HG03439 (cell line): ENCODE results near the gene C9.
"Not testable (repeated sequence)": the region's sequence is repeated elsewhere in the genome, so short reads cannot be mapped to it uniquely, and the experiment has no call there.

Experiments
- ATAC-seq: cut with Tn5 transposase; IDR thresholded peaks from one replicate; pipeline ENCODE4 v1.9.1; 2021; ENCODE audit warnings: mild to moderate bottlenecking, moderate library complexity; ENCODE audit not compliant: unreplicated experiment

Gene C9

GRCh38 chr5:39364367-39364766 lies at the start of gene C9:
Gene C9 (minus strand): TSS chr5:39364495. CDS start chr5:39364464, 31 bp downstream.
- no peak for ATAC-seq

GRCh38 chr5:39413771-39414170 lies 49.5 kb upstream of the C9 start:
- ATAC-seq = no peak

DNA sequence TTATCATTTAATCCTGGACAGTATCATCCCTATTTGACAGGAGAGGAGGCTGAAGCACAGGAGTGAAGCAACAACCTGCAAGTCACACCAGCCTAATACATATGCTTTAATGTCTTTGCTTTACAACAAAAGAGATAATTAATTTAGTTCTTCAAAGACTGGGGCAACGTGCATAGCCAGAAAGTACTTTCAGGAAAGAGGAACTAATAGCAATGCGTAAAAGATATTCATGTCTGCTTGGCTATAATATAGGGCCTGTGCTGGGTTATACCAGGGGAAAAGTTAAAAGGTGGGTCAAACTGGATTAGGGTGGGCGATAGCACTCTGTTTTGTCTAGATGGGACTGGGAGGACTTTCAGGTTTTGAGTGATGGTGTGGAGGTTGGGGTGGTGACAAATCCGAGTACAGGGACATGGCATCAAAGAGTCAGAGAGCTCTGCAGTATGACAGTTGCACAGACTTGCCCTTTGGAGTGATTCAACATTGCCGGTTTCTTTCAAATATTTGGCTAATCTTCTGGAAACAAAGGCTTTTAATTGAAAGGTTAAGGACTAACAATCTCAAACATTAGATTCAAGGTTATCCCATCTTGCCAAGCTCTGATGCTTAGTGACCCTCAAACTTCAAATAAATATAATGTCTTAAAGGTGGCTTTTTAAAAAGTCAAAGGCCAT lies 48.6 kb upstream of the C9 start:
- ATAC-seq = no peak

DNA sequence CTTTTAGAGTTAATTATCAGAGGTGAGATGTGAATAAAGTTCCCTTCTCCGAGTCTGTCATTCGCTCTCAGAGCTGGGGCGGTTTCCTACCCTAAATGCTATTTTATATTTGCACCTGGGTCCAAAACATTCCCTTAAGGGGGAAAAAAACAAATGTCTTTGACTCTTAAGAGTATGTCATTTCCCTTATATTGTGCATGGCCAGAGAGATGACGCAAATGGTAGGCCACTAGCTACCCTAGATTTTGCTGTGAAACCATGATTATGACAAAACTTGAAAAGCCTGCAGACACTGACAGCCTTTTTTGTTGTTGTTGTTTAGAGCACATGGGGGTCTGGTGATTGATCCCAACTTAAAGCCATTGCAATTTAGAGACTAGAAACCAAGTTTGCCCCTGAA lies 47.7 kb upstream of the C9 start:
- no peak for ATAC-seq

DNA sequence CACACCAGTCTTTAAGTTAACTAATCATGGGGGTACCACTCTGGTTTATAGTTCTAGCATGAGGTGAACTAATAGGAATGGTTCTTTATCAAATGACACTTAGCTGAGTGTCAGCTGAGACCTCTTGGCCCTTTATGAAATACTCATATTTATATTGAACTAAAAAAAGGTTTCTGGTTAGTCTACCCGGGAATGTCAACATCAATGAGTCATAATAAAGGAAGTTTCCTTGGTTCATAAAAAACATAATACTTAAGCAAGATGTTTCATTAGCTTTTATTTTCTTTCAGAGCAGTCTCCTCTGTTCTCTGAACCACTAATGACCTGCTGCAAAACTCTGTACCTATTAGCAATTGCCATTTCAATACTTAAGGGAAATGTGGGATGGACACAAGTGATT lies 46.8 kb upstream of the C9 start:
- ATAC-seq = no peak

DNA sequence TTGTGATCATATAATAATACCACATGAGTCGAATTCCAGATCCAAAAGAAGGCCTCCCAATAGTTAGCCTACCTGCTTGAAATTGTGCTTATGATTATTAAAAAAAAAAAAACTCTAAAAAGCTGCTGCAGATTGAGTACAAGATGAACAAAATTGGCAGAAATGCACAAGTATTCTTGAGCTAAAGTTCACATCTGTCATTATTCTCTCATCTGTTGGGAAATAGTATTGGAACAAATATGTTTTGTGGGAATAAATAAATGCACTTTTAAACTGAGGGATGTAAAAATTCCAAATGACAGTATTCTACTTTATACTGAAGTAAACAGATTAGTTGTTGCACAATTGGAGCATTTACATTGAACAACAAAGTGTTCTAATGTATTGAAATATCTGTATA lies 44.7 kb upstream of the C9 start:
- ATAC-seq = no peak

- no peak for ATAC-seq
Measured at GRCh38 chr5:39405083-39405843, 41.0 kb upstream of the C9 start.

GRCh38 chr5:39403761-39404160 lies 39.5 kb upstream of the C9 start:
- ATAC-seq = not testable (repeated sequence)

GRCh38 chr5:39402140-39402539 lies 37.8 kb upstream of the C9 start:
- not testable (repeated sequence) for ATAC-seq

- ATAC-seq = no peak
Measured at GRCh38 chr5:39400713-39401578, 36.7 kb upstream of the C9 start.

DNA sequence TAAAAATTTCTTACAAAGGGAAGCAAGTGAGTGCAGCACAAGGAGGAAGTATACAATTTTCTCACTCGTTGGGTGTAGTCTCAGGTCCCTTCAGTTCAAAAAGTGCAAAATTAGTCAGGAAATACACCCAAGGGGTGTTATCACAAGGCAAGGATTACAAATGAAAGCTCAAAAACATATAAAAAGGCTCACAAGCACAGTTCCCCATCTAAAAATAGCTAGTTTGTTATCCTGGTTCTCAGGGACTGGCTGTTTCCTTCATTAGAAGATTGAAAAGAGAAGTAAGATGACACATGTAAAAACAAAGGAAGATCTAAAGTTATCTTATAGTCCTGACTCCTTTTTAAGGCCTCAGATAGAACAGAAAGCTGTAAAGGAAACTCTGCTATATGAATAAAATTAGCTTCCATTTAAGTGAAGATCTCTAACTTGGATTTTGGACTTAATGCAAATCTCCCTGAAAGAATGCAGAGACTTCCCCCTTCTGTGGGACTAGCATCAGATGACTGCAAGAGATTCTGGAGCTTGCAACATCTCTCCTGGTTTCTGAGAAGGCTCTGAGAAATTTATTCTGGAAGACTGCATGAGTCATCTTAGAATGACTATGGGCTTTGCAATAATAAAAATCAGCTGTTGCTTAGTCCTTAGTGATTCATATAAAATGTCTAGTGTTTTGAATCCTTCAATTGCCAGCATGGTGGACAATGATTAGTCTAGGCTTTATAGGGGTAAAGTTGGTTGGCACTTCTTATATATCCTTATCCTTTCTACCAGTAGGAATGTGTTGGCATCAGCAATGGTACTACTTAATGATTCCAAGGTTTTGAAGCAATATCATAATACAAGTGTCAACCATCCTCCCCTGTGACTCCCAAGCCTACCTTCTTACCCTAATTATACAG lies 35.1 kb upstream of the C9 start:
- ATAC-seq = no peak

DNA sequence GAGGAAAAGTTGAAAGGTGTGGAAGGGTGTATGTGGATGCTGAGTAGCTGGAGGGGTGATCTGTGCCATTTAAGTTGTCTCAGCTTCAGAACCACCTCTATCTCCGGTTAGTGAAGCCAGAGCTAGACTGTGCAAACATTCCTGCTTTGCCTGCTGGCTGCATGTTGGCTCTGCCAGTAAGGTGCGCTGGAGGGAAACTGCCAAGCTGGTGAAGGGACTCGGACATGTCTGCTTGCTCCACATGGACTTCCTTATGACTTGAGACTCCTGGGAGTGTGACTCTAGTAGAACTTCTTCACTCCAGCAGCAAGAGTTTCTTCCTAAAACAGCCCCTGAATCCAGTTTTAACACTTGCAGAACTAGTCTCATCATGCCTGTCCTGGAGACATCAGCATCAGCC lies 32.5 kb upstream of the C9 start:
- no peak for ATAC-seq

- no peak for ATAC-seq
Measured at GRCh38 chr5:39395521-39395920, 31.2 kb upstream of the C9 start.

GRCh38 chr5:39394946-39395345 lies 30.7 kb upstream of the C9 start:
- no peak for ATAC-seq

DNA sequence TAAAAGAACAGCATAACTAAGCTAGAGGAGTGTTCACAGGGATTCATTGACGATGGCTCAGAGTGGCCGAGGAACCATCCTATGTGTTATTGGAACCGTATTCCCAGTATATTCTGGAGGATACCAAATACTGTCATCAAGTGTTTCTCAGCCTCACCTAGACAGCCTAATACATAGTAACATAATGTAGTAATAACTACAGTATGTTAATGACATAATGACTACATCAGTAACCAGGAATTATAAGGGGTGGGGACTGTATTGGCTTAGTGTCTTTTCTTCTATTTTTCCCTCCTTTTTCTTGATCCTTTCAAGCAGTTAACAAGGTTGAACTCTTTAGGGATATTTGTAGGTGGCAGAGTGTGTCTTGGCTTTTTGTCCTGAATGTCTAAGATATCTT lies 26.6 kb upstream of the C9 start:
- no peak for ATAC-seq

DNA sequence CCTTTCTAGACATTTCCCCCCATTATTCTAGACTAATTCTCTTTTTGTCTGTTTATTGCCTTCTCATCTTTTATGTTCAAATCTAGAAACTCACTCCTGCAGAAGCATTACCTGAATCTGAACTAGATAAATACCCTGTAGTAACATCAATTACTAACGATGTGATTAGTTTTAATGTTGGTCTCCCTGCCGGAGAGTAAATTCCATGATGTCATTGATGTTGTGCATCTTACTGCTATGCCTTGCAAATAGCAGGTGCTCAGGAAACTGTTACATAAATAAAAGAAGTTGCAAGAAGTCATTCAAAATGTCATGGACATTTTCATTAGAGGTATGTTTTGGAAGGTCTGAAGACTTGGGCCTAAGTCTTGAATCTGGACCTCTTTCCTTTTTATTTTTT lies 23.0 kb upstream of the C9 start:
- no peak for ATAC-seq

DNA sequence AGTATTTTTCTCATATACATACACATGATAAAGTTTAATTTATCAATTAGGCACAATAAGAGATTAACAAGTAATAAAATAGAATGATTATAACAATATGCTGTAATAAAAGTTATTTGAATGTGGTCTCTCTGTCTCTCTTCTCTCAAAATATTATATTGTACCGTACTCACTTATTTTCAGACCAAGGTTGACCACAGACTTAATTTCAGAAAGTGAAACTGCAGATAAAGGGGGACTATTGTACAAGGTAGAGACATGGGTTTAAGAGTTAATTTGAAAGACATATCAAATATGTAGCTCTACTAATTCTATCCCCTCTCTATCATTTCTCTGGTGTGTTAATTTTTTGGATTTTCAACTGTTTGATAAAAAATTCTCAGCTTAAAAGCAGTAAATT lies 20.0 kb upstream of the C9 start:
- no peak for ATAC-seq

DNA sequence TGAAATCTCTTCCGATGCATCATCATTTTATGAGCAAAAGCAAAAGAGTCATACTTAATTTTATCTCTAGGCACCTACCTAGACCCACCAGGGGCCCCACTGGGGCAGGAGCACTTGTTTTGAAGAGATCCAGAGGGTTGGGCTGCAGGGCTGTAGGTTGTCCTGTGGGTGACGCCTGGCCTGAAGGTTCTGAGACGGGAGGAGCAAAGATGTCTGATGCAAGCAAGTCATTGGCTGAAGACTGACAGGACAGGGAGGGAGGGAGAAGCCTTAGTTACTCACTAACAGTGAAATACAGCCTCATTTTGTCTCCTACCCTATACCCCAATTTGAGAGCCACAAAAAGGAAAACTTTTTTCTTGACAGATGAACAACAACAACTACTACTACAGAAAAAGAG lies 17.1 kb upstream of the C9 start:
- ATAC-seq = no peak

GRCh38 chr5:39379693-39380092 lies 15.4 kb upstream of the C9 start:
- ATAC-seq = no peak

- no peak for ATAC-seq
Measured at GRCh38 chr5:39377613-39378012, 13.3 kb upstream of the C9 start.

GRCh38 chr5:39376293-39376714 lies 12.0 kb upstream of the C9 start:
- peak; percentile 68 for ATAC-seq
